Panc1 (cell line): ENCODE data around the gene GLS. TPM values are rescaled to one million over a fixed set of nuclear protein-coding genes. Genes with fewer than 3 reads are reported as not detected.

Experiments used
- ATAC-seq: fragments of 200-7000 bp; cut with Tn5 transposase; 2 replicates; pipeline ENCODE4 v1.9.1; 2020; ENCODE audit warnings: mild to moderate bottlenecking, moderate library complexity
- BruUV-seq: library from RNA; stranded (reverse); fragments of 400-500 nt; replicated peaks from 2 replicates; lab custom pipeline; 2021; lab: Mats Ljungman, UMichigan
- CTCF ChIA-PET: fragments of 300-600 bp; sonication (Branson Sonifier 250); formaldehyde crosslinking; loops from one replicate; lab custom pipeline; 2022; ENCODE audit warnings: antibody characterized with exemption; lab: Charles Lee
- POLR2A ChIA-PET: fragments of 300-600 bp; sonication (Branson Sonifier 250); formaldehyde crosslinking; loops from one replicate; lab custom pipeline; 2022; ENCODE audit warnings: antibody characterized with exemption; lab: Charles Lee
- DNase-seq: peaks from one replicate; pipeline ENCODE4 v3.0.0-alpha.2; 2010; ENCODE audit warnings: low read depth, low spot score
- H3K27ac ChIP-seq: 2 replicates; pipeline ENCODE4 v1.5.1; 2011; ENCODE audit warnings: mild to moderate bottlenecking, low read length, inconsistent platforms
- H3K27me3 ChIP-seq: fragments of 200-500 bp; sonication (Bioruptor generic); 2 replicates; pipeline ENCODE4 v1.6.0; 2014; ENCODE audit warnings: low read length, inconsistent platforms; ENCODE audit not compliant: control insufficient read depth, insufficient read depth
- H3K36me3 ChIP-seq: fragments of 200-500 bp; sonication (Bioruptor generic); 2 replicates; pipeline ENCODE4 v1.5.1; 2014; ENCODE audit warnings: inconsistent platforms, mild to moderate bottlenecking, low read length, moderate library complexity; ENCODE audit not compliant: control insufficient read depth, insufficient read depth
- H3K4me1 ChIP-seq: 2 replicates; pipeline ENCODE4 v1.5.1; 2011; ENCODE audit warnings: inconsistent platforms, mild to moderate bottlenecking, low read length, moderate library complexity; ENCODE audit not compliant: control insufficient read depth, insufficient read depth
- H3K4me3 ChIP-seq, 2 experiments: 2 replicates each; pipeline ENCODE4 v1.5.1; 2011 to 2012; ENCODE audit warnings: low read depth in 2 of 2, low read length in 2 of 2, mild to moderate bottlenecking in 2 of 2, inconsistent platforms in 1 of 2, moderate library complexity in 1 of 2
- H3K9me3 ChIP-seq: fragments of 200-500 bp; sonication (Bioruptor generic); 2 replicates; pipeline ENCODE4 v1.5.1; 2014; ENCODE audit warnings: low read depth, mild to moderate bottlenecking, inconsistent platforms, low read length, moderate library complexity; ENCODE audit not compliant: control insufficient read depth, insufficient read depth
- CTCF ChIP-seq: fragments of 450-650 bp; IDR thresholded peaks from 2 replicates; pipeline ENCODE4 v1.5.1; 2017; ENCODE audit warnings: mild to moderate bottlenecking
- POLR2AphosphoS5 ChIP-seq: IDR thresholded peaks from 2 replicates; pipeline ENCODE4 v1.6.1; 2012; ENCODE audit warnings: mild to moderate bottlenecking, low read depth, low read length, moderate library complexity
- REST ChIP-seq, 2 experiments: IDR thresholded peaks; 2 replicates each; pipeline ENCODE4 v1.6.1; 2011 to 2012; ENCODE audit warnings: low read depth in 2 of 2, control low read depth in 1 of 2, low read length in 1 of 2, mild to moderate bottlenecking in 1 of 2, moderate library complexity in 1 of 2; ENCODE audit not compliant: insufficient read depth in 1 of 2
- SIN3A ChIP-seq: IDR thresholded peaks from 2 replicates; pipeline ENCODE4 v1.6.1; 2012; ENCODE audit warnings: low read depth, mild to moderate bottlenecking, low read length, moderate library complexity, borderline replicate concordance; ENCODE audit not compliant: insufficient read depth
- TCF7L2 ChIP-seq: IDR thresholded peaks from 2 replicates; pipeline ENCODE4 v1.6.1; 2011; ENCODE audit warnings: mild to moderate bottlenecking, low read depth, low read length, inconsistent platforms
- in situ Hi-C: cut with HindIII; loops from 2 replicates; pipeline ENCODE4 v1.10.0; 2016; ENCODE audit warnings: low sequenced_read_pairs, low pct_unique_long_range_greater_than_20kb
- intact Hi-C: fragments of 100-400 bp; cut with micrococcal nuclease; formaldehyde crosslinking; loops from one replicate; pipeline ENCODE4 v1.10.0; 2022; ENCODE audit not compliant: unreplicated experiment
- total RNA-seq: library from RNA; stranded (reverse); gene quantifications from one replicate; pipeline ENCODE4 v1.2.1, GENCODE V29; 2021; ENCODE audit not compliant: unreplicated experiment

The GLS gene
- total RNA-seq, 1 experiment from 2014 or later = 93.9 TPM

GRCh38 chr2:190859347-190860297 is 21.0 kb upstream of the GLS start:
- no peak overlapping the region for H3K4me3 ChIP-seq
- no peak for DNase-seq

More at GRCh38 chr2:190859347-190860297, 21.0 kb upstream of the GLS start:
- in situ Hi-C loops = no loop called here
- H3K4me1 ChIP-seq = no peaks in the 10 kb centered on the region; the same call in 1 of the 2 replicates
- no peaks in the 10 kb centered on the region for H3K9me3 ChIP-seq
- ChIA-PET CTCF (no interaction called here), POLR2A (no interaction called here)
- H3K27me3 ChIP-seq = no peaks in the 10 kb centered on the region
- no TSS peak for BruUV-seq
- no peak for TF ChIP-seq REST (IDR thresholded peaks at IDR 0.05; ENCODE audit: insufficient read depth in 1 of 2, low read depth in 2 of 2, low read length in 1 of 2)
- TF ChIP-seq TCF7L2 = no peak
- no peak for TF ChIP-seq POLR2AphosphoS5
- no peak for TF ChIP-seq CTCF
- TF ChIP-seq SIN3A = no peak
- intact Hi-C loops = no loop called here
- ATAC-seq = no peak
- H3K36me3 ChIP-seq = no peaks in the 10 kb centered on the region
- H3K27ac ChIP-seq = no peak overlapping the region
